CD4-positive, alpha-beta T cell treated with Interleukin-1 beta for 1 hour (primary cell): ENCODE results near the gene TSPEAR.

Experiments used
- DNase-seq, 2 donors: peaks; one replicate each; pipeline ENCODE4 v3.0.0-alpha.2; 2020 to 2022

Gene TSPEAR

DNA sequence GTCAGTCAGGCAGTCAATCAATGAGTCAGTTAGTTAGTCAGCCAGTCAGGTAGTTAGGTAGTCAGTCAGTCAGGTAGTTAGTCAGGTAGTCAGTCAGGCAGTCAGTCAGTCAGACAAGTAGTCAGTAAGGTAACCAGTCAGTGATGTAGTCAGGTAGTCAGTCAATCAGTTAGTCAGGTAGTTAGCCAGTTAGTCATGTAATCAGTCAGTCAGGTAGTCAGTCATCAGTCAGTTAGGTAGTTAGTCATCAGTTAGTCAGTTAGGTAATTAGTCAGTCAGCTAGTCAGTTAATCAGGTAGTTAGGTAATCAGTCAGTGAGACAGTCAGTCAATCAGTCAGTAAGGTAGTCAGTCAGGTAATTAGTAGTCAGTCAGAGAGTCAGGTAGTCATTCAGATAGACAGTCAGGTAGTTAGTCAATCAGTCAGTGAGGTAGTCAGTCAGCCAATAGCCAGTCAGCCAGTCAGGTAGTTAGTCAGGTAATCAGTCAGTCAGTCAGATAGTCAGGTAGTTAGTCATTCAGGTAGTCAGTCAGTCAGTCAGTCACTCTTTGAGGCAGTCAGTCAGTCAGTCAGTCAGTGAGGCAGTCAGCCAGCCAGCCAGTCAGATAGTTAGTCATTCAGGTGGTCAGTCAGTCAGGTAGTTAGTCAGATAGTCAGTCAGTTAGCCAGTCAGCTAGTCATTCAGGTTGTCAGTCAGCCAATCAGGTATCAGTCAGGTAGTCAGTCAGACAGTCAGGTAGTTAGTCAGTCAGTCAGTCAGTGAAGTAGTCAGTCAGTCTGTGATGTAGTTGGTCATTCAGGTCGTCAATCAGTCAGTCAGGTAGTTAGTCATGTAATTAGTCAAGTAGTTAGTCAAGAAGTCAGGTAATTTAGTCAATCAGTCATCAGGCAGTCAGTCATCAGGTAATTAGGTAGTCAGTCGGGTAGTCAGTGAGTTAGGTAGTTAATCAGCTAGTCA, 186.7 kb downstream of the TSPEAR start:
- DNase-seq, result no peak

DNA sequence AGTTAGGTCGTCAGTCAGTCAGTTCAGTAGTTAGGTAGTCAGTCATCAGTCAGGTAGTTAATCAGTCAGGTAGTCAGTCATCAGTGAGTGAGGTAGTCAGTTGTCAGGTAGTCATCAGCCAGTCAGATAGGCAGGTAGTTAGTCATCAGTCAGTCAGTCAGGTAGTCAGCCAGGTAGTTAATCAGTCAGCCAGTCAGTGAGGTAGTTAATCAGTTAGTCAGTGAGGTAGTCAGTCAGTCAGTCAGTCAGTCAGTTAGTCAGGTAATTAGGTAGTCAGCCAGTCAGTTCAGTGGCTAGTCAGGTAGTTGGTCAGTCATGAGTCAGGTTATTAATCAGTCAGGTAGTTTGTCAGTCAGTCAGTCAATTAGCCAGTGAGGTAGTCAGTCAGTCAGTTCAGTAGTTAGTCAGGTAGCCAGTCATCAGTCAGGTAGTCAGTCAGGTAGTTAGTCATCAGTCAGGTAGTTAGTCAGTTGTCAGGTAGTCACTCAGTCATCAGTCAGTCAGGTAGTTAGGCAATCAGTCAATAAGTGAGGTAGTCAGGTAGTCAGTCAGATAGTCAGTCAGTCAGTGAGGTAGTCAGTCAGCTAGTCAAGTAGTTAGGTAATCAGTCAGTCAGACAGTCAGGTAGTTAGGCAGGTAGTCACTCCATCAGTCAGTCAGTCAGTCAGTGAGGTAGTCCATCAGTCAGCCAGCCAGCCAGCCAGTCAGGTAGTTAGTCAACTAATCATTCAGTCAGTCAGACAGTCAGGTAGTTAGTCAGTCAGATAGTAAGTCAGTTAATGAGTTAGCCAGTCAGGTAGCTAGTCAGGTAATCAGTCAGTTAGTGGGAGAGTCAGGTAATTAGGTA, 187.6 kb downstream of the TSPEAR start:
- no peak for DNase-seq

GRCh38 chr21:44522753-44523204, 188.6 kb downstream of the TSPEAR start:
- DNase-seq, result no peak

DNA sequence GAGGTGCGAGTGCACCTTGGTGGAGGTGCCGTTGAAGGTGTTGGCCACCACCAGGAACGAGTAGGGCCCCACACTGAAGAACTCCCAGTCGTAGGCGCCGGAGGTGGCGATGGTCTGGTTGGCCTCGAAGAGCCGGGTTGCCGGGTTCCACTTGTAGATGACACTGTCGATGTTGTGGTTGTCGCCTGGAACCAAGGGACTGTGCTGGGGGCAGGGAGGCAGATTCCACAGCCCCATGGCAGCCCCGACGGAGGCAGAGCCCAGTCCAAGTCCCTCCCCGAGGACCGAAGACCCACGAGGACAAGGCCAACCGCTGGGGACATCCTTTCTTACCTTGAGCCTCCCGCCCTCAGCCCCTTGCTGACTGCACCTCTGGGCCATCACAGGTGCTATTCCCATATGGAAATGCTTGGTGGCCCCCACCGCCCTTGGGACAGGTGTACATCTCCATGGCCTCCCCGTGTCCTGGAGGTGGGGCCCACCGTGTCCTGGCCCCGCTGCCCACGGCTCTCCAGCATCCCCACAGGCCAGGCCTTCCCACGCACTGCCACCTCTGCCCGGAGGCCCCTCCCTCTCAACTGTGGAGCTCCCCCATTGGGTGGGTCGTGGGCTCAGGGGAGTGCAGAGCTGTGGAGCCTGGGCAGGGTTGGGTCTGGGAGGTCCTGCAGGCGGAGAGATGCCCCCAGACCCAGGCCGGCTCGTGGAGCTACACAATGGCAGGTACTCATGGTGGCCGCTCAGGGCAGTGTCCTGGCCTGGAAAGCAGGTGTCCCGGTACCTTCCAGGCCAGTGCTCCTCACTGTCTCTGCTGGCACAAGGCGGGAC, 189.2 kb downstream of the TSPEAR start:
- DNase-seq, result no peak

- DNase-seq, result no peak
Observed at GRCh38 chr21:44521301-44521927, 190.0 kb downstream of the TSPEAR start.

- DNase-seq, result no peak
Observed at GRCh38 chr21:44520326-44521300, 190.8 kb downstream of the TSPEAR start.

GRCh38 chr21:44519346-44520325, 191.7 kb downstream of the TSPEAR start:
- no peak for DNase-seq

GRCh38 chr21:44518686-44519085, 192.7 kb downstream of the TSPEAR start:
- no peak for DNase-seq

DNA sequence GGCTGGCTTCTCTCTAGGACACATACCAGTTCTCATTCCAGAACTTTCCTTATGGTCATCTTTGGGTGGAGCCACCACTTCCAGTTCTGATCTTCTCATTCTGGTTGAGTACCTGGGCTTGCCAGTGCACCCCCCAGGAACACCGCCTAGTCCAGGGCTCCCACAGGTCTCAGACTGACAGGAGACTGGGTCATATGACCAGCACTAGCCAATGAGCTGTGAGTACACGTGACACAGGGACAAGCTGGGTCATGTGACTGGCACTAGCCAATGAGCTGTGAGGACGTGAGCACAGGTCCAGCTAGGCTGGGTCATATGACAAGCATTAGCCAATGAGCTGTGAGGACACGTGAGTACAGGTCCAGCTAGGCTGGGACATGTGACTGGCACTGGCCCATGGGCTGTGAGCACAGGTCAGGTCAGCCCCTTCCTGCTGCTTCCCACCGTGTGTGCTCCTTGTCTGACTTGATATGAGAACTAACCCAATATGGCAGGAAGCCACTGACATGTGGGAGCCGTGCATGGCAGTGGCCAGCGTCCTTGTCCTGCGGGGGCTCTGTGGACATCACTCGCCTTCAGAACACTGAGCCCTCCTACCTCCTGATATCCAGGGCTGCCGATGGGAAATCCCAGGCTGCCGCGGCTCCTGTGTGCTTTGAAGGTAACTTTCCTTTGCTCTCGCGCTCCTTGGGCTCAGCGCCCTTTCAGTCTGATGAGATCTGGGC, 194.0 kb downstream of the TSPEAR start:
- DNase-seq, result peak in 1 of 2 donors; percentile 8

DNA sequence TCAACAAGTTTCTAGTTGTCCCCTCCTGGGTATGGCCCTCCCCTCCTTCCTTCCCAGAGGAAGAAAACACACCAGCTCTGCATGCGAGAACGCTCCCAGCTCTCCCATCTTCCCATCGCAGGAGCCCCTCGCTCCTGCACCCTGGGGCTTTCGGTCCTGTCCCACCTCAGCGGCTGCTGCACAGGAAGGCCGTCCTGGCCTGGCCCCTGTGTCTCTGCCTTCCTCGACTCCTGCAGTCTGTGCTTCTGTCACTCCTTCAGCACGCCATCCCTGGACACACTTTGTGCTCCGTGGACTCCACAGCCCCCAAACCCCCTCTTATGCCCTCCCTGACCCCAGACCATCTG, 194.6 kb downstream of the TSPEAR start:
- DNase-seq, result no peak

- no peak for DNase-seq
Observed at GRCh38 chr21:44516342-44516741, 195.0 kb downstream of the TSPEAR start.

GRCh38 chr21:44515359-44516165, 195.8 kb downstream of the TSPEAR start:
- DNase-seq, result no peak

GRCh38 chr21:44514746-44515358, 196.5 kb downstream of the TSPEAR start:
- DNase-seq, result no peak

DNA sequence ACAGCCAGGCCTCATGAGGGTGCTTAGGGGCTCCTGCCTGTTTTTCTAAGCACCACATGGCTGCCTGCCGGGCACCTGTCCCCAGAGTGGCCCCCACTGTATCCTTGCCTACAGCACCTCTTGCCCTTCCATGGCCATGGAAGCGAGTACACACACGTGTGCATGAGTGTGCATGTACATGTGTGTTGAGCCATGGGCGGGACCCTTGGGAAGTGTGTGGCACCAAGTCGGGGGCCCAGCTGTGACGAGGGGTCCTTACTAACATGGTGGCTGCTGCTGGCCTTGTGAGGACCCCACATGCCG, 197.2 kb downstream of the TSPEAR start:
- no peak for DNase-seq

DNA sequence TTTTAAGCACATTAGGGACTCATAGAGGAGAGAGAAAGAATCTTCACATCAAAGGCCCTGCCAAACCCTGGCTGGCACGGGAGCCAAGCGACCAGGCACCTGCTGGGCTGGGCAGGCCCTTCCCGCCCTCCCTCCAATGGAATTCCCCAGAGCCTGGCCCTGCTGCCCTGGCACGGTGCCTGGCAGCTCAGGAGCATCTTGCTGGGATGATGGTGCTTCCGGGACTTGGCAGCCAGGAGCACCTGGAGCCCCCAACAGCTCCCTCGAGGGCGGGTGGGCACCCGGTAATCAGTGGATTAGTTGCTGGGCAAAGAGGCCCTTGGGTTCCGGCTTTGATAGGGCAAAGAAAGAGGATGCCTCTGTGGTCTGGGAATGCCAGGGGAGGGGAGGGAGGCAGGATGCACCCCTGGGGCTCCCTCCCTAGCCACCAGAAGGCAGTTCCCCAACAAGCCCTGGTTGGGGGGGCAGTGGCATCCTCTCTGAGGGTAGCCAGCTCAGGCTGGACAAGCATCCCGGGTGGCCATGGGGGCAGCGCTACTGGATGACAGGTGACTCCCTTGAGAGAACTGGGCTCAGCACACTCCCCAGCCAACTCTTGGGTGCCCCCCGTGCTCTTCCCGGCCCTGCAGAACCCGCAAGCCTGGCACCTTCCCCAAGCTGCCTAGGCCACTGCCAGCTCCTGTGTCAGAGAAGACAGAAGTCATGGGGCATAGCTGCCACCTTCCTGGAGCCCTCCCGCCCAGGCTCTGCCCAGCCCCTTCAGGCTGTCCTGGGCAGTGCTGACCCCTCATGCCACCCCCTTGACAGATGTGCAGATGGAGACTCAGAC, 197.8 kb downstream of the TSPEAR start:
- no peak for DNase-seq

DNA sequence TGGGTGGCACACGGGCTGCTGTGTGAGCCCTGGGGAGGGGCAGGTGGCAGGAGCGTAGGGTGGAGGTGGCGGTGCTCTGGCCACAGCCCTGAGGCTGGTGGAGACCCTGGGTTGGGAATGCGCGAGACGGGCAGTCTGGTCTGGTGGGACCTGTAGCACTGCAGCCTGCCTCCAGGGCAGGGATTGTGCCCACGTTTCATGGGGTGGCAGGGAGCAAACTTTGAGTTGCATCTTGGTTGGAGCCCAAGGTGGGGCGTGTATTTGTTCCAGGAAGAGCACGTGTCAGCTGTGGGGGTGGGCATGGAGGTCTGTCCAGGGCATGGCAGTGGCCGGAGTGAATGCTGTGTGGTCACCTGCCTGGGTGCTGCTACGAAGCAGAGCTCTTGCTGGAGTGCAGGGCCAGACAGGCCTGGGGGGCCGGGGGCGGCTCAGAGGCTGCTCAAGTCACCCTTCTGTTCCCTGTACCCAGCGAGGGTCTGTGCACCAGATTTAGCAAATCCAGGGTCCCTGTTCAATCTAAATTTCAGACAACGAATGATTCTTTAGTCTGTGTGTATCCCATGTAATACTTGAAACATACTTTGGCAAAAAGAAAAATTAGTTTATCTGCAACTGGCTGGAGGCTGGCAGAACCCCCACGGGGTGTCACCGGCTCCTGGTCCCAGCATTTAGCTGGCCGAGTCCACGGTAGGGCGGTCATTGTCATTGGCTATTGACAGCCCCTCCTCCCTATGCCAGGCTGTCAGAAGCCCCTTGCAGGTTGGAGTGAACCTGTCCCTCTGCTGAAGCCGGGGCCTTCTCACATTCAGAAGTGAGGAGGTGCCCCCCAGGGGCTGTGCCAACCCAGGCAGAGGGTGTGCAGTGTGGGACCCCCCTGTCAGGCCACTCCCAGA, 198.6 kb downstream of the TSPEAR start:
- no peak for DNase-seq
